Testis (tissue), 2 donors: ENCODE measurements around the gene ZSCAN5A.
"Not testable (repeated sequence)": the region's sequence is repeated elsewhere in the genome, so short reads cannot be mapped to it uniquely, and the experiment has no call there.

ENCODE experiments used
- CTCF ChIP-seq, 3 experiments: fragments of 450-650 bp in 2 of 3; fragments of 200-600 bp in 1 of 3; sonication (generic) in 1 of 3; IDR thresholded peaks; one replicate each; pipeline ENCODE4 v1.5.1; 2016 to 2019; ENCODE audit warnings: antibody characterized with exemption in 3 of 3, mild to moderate bottlenecking in 2 of 3, moderate library complexity in 1 of 3
- POLR2A ChIP-seq: fragments of 450-650 bp; IDR thresholded peaks from one replicate; pipeline ENCODE4 v1.6.1; 2017; ENCODE audit warnings: antibody characterized with exemption, mild to moderate bottlenecking, moderate library complexity

GRCh38 chr19:56248736-56249338 lies 65.8 kb downstream of the ZSCAN5A start:
- TF ChIP-seq POLR2A; CTCF (IDR thresholded peaks at IDR 0.05): not testable (repeated sequence)
